Erythroblast (primary cell): ENCODE measurements around the gene CFAP92.

Experiments used
- GATA1 ChIP-seq: IDR thresholded peaks from 2 replicates; pipeline ENCODE4 v1.6.1; 2011; ENCODE audit warnings: low read depth, mild to moderate bottlenecking, control low read depth, low read length, moderate library complexity
- POLR2A ChIP-seq: IDR thresholded peaks from 2 replicates; pipeline ENCODE4 v1.6.1; 2011; ENCODE audit warnings: mild to moderate bottlenecking, low read length

GRCh38 chr3:128867200-128868125 lies 126.4 kb downstream of the CFAP92 start:
- TF ChIP-seq POLR2A (no peak), GATA1 (no peak)
